AG09309 (cell line): Measurements from ENCODE around the gene GLCCI1.

ENCODE experiments used
- DNase-seq: peaks from one replicate; pipeline ENCODE4 v3.0.0-alpha.2; 2010; ENCODE audit warnings: low read depth
- H3K4me3 ChIP-seq: 2 replicates; pipeline ENCODE4 v1.5.1; 2011; ENCODE audit warnings: mild to moderate bottlenecking, low read depth, low read length, moderate library complexity; ENCODE audit not compliant: control insufficient read depth
- TF ChIP-seq, protein P1 (sequence below): IDR thresholded peaks from 2 replicates; pipeline ENCODE4 v1.5.1; 2011; ENCODE audit warnings: mild to moderate bottlenecking, low read depth, low read length, inconsistent platforms; ENCODE audit not compliant: insufficient read depth, control insufficient read depth; ENCODE audit errors: missing control alignments

GLCCI1 gene

DNA sequence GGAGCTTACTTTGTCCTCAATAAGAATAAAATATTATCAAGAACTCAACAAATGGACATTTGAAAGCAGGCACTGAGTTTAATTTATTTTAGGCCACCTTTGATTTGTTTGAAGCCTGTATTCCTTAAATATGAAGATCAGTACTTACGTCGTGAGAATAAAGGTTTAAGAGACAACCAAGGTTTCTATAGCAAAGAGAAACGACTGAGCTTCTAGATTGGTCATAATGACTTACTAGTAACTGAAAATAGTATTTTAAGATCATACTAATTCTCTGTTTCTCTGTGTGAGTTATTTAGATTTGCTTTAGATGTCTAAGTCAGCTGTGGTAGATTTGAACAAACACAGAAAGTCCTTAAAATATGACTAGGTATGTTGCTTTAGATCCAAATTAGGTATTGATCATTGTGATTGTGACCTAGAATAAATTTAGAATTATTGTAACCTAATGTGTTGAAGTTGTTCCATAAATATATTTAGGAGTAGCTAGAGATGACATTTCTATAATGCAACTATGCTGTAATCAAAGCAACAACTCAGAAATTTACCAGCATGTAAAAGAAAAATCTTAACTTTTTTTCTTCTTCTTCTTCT lies 2.4 kb upstream of the GLCCI1 start:
- DNase-seq = no peak
- TF ChIP-seq, protein P1, sequence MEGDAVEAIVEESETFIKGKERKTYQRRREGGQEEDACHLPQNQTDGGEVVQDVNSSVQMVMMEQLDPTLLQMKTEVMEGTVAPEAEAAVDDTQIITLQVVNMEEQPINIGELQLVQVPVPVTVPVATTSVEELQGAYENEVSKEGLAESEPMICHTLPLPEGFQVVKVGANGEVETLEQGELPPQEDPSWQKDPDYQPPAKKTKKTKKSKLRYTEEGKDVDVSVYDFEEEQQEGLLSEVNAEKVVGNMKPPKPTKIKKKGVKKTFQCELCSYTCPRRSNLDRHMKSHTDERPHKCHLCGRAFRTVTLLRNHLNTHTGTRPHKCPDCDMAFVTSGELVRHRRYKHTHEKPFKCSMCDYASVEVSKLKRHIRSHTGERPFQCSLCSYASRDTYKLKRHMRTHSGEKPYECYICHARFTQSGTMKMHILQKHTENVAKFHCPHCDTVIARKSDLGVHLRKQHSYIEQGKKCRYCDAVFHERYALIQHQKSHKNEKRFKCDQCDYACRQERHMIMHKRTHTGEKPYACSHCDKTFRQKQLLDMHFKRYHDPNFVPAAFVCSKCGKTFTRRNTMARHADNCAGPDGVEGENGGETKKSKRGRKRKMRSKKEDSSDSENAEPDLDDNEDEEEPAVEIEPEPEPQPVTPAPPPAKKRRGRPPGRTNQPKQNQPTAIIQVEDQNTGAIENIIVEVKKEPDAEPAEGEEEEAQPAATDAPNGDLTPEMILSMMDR = no peak
- H3K4me3 ChIP-seq = no peak overlapping the region

- peak overlapping the region; percentile 89 for H3K4me3 ChIP-seq
- TF ChIP-seq, protein P1 = no peak
- no peak for DNase-seq
Measured at GRCh38 chr7:7967886-7968543, 581 bp upstream of the GLCCI1 start.

DNA sequence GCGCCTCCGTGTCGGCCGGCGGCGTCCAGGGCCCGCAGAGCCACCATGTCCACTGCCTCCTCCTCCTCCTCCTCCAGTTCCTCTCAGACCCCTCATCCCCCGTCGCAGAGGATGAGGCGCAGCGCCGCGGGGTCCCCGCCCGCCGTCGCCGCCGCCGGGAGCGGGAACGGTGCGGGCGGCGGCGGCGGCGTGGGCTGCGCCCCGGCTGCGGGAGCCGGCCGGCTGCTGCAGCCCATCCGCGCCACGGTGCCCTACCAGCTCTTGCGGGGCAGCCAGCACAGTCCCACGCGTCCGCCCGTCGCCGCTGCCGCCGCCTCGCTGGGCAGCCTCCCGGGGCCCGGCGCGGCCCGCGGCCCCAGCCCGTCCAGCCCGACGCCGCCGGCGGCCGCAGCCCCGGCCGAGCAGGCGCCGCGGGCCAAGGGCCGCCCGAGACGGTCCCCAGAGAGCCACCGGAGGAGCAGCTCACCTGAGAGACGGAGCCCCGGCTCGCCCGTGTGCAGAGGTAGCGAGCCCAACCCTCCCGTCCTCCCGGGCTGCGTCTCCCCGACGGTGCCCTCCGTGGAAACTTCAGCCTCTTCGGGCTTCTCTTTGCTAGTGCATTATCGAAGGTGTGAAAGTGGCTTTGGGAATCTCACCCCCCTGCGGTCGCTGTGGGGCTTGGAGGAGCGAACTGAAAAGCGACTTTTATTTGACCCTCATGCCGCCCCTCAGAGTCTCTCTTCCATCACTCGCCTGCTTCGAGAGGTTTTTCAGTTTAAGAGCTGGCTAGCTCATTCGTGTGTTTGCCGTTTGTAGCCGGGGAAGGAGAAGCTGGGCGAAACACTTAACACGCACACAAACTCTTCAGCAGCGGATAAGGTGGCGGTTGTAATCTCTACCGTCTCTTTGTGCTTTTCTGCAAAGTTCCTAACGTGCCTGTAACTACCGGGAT lies 975 bp downstream of the GLCCI1 start:
- TF ChIP-seq, protein P1 = no peak
- H3K4me3 ChIP-seq = peak overlapping the region; percentile 89
- DNase-seq = no peak

DNA sequence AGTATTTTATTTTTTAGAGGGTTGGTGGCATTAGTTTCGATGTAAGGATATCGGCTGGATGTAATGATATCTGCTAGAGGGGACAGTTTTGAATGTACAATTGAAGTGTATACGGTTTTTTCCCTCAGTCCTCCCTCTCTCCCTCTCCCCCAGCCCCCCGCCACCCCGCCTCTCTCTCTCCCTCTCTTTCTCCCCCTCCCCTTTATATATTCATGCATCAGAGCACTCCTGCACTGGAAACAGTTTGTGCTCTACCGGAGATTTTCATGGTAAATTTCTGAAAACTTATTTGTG lies 1.6 kb downstream of the GLCCI1 start:
- H3K4me3 ChIP-seq = peak overlapping the region; percentile 89
- no peak for DNase-seq
- TF ChIP-seq, protein P1 = no peak

GRCh38 chr7:7970531-7971307 lies 2.1 kb downstream of the GLCCI1 start:
- TF ChIP-seq, protein P1 = no peak
- H3K4me3 ChIP-seq = peak overlapping the region; percentile 89
- DNase-seq = no peak

GRCh38 chr7:7971308-7972040 lies 2.9 kb downstream of the GLCCI1 start:
- no peak overlapping the region for H3K4me3 ChIP-seq
- TF ChIP-seq, protein P1 = no peak
- no peak for DNase-seq
